IMR-90 (cell line): Measurements from ENCODE around the gene GLCE.

Experiments
- CEBPB ChIP-seq: IDR thresholded peaks from 2 replicates; pipeline ENCODE4 v1.6.1; 2012; ENCODE audit warnings: low read depth, low read length, improper control_type of control experiment
- MXI1 ChIP-seq: IDR thresholded peaks from 2 replicates; pipeline ENCODE4 v1.6.1; 2012; ENCODE audit warnings: low read depth, mild to moderate bottlenecking, low read length, moderate library complexity, borderline replicate concordance
- NFE2L2 ChIP-seq: fragments of 150-350 bp; IDR thresholded peaks from 2 replicates; pipeline ENCODE4 v1.6.1; 2016; ENCODE audit warnings: low read depth, mild to moderate bottlenecking, low read length
- POLR2A ChIP-seq: IDR thresholded peaks from 2 replicates; pipeline ENCODE4 v1.6.1; 2012; ENCODE audit warnings: mild to moderate bottlenecking, low read depth, low read length
- RAD21 ChIP-seq: IDR thresholded peaks from 2 replicates; pipeline ENCODE4 v1.6.1; 2012; ENCODE audit warnings: low read length, improper control_type of control experiment
- RCOR1 ChIP-seq: IDR thresholded peaks from 2 replicates; pipeline ENCODE4 v1.6.1; 2012; ENCODE audit warnings: mild to moderate bottlenecking, low read length, improper control_type of control experiment; ENCODE audit not compliant: insufficient replicate concordance
- RFX5 ChIP-seq: IDR thresholded peaks from 2 replicates; pipeline ENCODE4 v1.8.0; 2012; ENCODE audit warnings: low read depth, mild to moderate bottlenecking, low read length, moderate library complexity
- SMC3 ChIP-seq: fragments of 150-350 bp; IDR thresholded peaks from 2 replicates; pipeline ENCODE4 v1.6.1; 2016; ENCODE audit warnings: low read depth, mild to moderate bottlenecking, antibody characterized with exemption, low read length, moderate library complexity
- TF ChIP-seq, protein P1 (sequence below): conservative IDR thresholded peaks from 2 replicates; pipeline ENCODE4 v1.5.1; 2012; ENCODE audit warnings: mild to moderate bottlenecking, low read depth, low read length, improper control_type of control experiment

DNA sequence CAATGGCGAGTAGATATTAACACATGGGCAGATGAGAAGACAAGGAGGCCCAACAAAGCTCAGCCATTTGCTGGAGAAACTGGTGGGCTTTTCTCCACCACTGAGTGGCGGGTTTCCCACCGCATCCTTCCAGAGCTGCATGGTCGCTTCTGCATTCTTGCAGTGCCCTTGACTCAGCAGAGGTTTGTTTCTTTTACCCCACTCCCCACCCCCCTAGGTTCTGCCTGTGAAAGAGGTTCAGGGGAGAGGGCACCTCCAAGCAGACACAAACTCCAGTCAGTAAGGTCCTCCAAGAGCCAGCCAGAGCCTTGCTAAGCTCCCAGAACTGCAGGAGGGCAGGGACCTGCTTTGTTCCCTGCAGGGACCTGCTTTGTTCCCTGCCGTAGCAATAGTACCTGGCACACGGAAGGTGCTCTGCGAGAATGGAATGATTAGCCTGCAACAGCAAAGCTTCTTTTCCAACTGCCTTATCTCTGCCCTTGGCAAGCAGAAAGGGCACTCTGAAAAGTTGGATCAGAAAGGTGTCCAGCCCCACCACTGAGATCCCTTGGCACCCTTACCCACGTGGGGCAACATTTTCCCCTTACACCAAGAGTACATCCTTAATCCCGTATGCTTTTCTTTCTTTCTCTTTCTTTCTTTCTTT is 139.6 kb downstream of the GLCE start:
- TF ChIP-seq, protein P1, sequence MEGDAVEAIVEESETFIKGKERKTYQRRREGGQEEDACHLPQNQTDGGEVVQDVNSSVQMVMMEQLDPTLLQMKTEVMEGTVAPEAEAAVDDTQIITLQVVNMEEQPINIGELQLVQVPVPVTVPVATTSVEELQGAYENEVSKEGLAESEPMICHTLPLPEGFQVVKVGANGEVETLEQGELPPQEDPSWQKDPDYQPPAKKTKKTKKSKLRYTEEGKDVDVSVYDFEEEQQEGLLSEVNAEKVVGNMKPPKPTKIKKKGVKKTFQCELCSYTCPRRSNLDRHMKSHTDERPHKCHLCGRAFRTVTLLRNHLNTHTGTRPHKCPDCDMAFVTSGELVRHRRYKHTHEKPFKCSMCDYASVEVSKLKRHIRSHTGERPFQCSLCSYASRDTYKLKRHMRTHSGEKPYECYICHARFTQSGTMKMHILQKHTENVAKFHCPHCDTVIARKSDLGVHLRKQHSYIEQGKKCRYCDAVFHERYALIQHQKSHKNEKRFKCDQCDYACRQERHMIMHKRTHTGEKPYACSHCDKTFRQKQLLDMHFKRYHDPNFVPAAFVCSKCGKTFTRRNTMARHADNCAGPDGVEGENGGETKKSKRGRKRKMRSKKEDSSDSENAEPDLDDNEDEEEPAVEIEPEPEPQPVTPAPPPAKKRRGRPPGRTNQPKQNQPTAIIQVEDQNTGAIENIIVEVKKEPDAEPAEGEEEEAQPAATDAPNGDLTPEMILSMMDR = no peak
- TF ChIP-seq RFX5 = no peak
- no peak for TF ChIP-seq RCOR1
- TF ChIP-seq POLR2A = no peak
- no peak for TF ChIP-seq NFE2L2
- no peak for TF ChIP-seq RAD21
- TF ChIP-seq CEBPB = no peak
- TF ChIP-seq MXI1 = no peak
- no peak for TF ChIP-seq SMC3
